OCI-LY3 (cell line): ENCODE measurements around the gene TXNDC12.
"Not testable (repeated sequence)": the region's sequence is repeated elsewhere in the genome, so short reads cannot be mapped to it uniquely, and the experiment has no call there.

Experiments used
- CTCF ChIP-seq: fragments of 200-600, 300-600 bp; sonication (generic); IDR thresholded peaks from 2 replicates; pipeline ENCODE4 v1.5.1; 2014; ENCODE audit warnings: antibody characterized with exemption, low read length, low read depth
- EZH2phosphoT487 ChIP-seq: fragments of 200-600 bp; shearing (Covaris generic); IDR thresholded peaks from 2 replicates; pipeline ENCODE4 v1.6.1; 2018; ENCODE audit warnings: antibody characterized with exemption, mixed run types, low read depth

- not testable (repeated sequence) for TF ChIP-seq EZH2phosphoT487, CTCF
Measured at GRCh38 chr1:52006081-52006553, 48.9 kb downstream of the TXNDC12 start.
